Endothelial cell of umbilical vein (primary cell): Measurements from ENCODE around the gene ATAD5.

ENCODE experiments used
- EZH2 ChIP-seq: IDR thresholded peaks from 2 replicates; pipeline ENCODE4 v1.6.1; 2012; ENCODE audit warnings: borderline replicate concordance, low read depth, mild to moderate bottlenecking, moderate library complexity, low read length, inconsistent platforms; ENCODE audit not compliant: severe bottlenecking
- FOS ChIP-seq: IDR thresholded peaks from 2 replicates; pipeline ENCODE4 v1.6.1; 2011; ENCODE audit warnings: mild to moderate bottlenecking, low read length, moderate library complexity, borderline replicate concordance; ENCODE audit not compliant: insufficient read depth
- GATA2 ChIP-seq: IDR thresholded peaks from 2 replicates; pipeline ENCODE4 v1.7.0; 2011; ENCODE audit warnings: low read depth, mild to moderate bottlenecking, moderate library complexity, mixed read lengths, low read length; ENCODE audit not compliant: insufficient read length, insufficient read depth
- JUN ChIP-seq: IDR thresholded peaks from 2 replicates; pipeline ENCODE4 v1.6.1; 2011; ENCODE audit warnings: borderline replicate concordance, low read depth; ENCODE audit not compliant: insufficient read length, insufficient read depth
- MYC ChIP-seq: IDR thresholded peaks from one replicate; pipeline ENCODE4 v1.6.1; 2011; ENCODE audit warnings: mild to moderate bottlenecking, low read depth, low read length
- POLR2A ChIP-seq: IDR thresholded peaks from 2 replicates; pipeline ENCODE4 v1.6.1; 2012; ENCODE audit warnings: low read depth, mild to moderate bottlenecking, control low read depth, low read length
- POLR2AphosphoS5 ChIP-seq: IDR thresholded peaks from 2 replicates; pipeline ENCODE4 v1.6.1; 2012; ENCODE audit warnings: low read depth, mild to moderate bottlenecking, control low read depth, low read length, moderate library complexity; ENCODE audit not compliant: insufficient read depth
- TF ChIP-seq, protein P1 (sequence below), 2 donors: IDR thresholded peaks; 1 replicate in 1 of 2; 2 replicates in 1 of 2; pipeline ENCODE4 v1.5.1; 2011; ENCODE audit warnings: low read length in 2 of 2, mild to moderate bottlenecking in 2 of 2, moderate library complexity in 2 of 2, control low read depth in 1 of 2, inconsistent platforms in 1 of 2, low read depth in 1 of 2; ENCODE audit not compliant: insufficient read depth in 1 of 2; ENCODE audit errors: extremely low read depth in 1 of 2
- TF ChIP-seq, protein P2 (sequence below): IDR thresholded peaks from 2 replicates; pipeline ENCODE4 v1.6.1; 2011; ENCODE audit not compliant: insufficient read depth, insufficient read length

DNA sequence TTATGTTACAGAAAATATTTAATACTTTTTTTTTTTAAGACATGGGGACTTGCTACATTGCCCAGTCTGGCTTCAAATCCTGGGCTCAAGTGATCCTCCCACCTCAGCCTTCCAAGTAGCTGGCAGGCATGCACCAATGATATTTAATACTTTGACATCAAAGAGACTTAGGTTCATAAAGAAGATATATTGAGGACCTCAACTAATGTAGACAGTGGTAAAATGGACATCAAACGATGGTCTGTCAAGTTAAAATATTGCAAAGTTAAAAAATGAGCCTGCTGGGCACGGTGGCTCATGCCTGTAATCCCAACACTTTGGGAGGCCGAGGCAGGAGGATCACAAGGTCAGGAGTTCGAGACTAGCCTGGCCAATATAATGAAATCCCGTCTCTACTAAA, 65.5 kb downstream of the ATAD5 start:
- TF ChIP-seq, protein P1, sequence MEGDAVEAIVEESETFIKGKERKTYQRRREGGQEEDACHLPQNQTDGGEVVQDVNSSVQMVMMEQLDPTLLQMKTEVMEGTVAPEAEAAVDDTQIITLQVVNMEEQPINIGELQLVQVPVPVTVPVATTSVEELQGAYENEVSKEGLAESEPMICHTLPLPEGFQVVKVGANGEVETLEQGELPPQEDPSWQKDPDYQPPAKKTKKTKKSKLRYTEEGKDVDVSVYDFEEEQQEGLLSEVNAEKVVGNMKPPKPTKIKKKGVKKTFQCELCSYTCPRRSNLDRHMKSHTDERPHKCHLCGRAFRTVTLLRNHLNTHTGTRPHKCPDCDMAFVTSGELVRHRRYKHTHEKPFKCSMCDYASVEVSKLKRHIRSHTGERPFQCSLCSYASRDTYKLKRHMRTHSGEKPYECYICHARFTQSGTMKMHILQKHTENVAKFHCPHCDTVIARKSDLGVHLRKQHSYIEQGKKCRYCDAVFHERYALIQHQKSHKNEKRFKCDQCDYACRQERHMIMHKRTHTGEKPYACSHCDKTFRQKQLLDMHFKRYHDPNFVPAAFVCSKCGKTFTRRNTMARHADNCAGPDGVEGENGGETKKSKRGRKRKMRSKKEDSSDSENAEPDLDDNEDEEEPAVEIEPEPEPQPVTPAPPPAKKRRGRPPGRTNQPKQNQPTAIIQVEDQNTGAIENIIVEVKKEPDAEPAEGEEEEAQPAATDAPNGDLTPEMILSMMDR (IDR thresholded peaks at IDR 0.05; ENCODE audit: extremely low read depth in 1 of 2, insufficient read depth in 1 of 2, low read depth in 1 of 2, low read length in 2 of 2), result no peak
- no peak for TF ChIP-seq POLR2A
- no peak for TF ChIP-seq JUN
- TF ChIP-seq EZH2, result no peak
- TF ChIP-seq, protein P2, sequence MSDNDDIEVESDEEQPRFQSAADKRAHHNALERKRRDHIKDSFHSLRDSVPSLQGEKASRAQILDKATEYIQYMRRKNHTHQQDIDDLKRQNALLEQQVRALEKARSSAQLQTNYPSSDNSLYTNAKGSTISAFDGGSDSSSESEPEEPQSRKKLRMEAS, result no peak
- TF ChIP-seq POLR2AphosphoS5, result no peak
- TF ChIP-seq MYC, result no peak
- no peak for TF ChIP-seq FOS
- TF ChIP-seq GATA2, result no peak
